Esophagus (tissue), 2 donors: ENCODE measurements around the gene PPP1R9A. TPM values are rescaled to one million over a fixed set of nuclear protein-coding genes. Genes with fewer than 3 reads are reported as not detected.

Source experiments
- H3K27ac ChIP-seq, 2 donors: one replicate each; pipeline ENCODE4 v1.5.1; 2013; ENCODE audit warnings: low read depth in 2 of 2, mild to moderate bottlenecking in 2 of 2, inconsistent platforms in 1 of 2, low read length in 1 of 2, moderate library complexity in 1 of 2
- H3K27me3 ChIP-seq, 2 donors: one replicate each; pipeline ENCODE4 v1.6.1; 2013; ENCODE audit warnings: low read length in 2 of 2, control low read depth in 1 of 2, mild to moderate bottlenecking in 1 of 2; ENCODE audit not compliant: insufficient read depth in 2 of 2, control insufficient read depth in 1 of 2
- H3K36me3 ChIP-seq, 2 donors: one replicate each; pipeline ENCODE4 v1.6.1; 2013; ENCODE audit warnings: low read length in 1 of 2; ENCODE audit not compliant: control insufficient read depth in 2 of 2, insufficient read depth in 2 of 2
- H3K4me1 ChIP-seq, 2 donors: one replicate each; pipeline ENCODE4 v1.6.1; 2013; ENCODE audit warnings: low read length in 1 of 2; ENCODE audit not compliant: control insufficient read depth in 2 of 2, insufficient read depth in 2 of 2
- H3K4me3 ChIP-seq, 2 donors: one replicate each; pipeline ENCODE4 v1.5.1; 2013; ENCODE audit warnings: low read length in 2 of 2, mild to moderate bottlenecking in 2 of 2, low read depth in 1 of 2, moderate library complexity in 1 of 2
- H3K9me3 ChIP-seq, 2 donors: one replicate each; pipeline ENCODE4 v1.6.1; 2013; ENCODE audit warnings: mild to moderate bottlenecking in 2 of 2, low read depth in 1 of 2, low read length in 1 of 2, moderate library complexity in 1 of 2; ENCODE audit not compliant: control insufficient read depth in 2 of 2, insufficient read depth in 1 of 2
- WGBS, 2 donors: extraction: QIAGEN DNeasy Blood & Tissue Kit; methylation state at CpG; one replicate each; pipeline ENCODE4 v1.1.7; 2013; 5-methylcytosine and 5-hydroxymethylcytosine counted together
- polyA plus RNA-seq, 2 donors: library from polyadenylated mRNA; stranded (reverse); fragments of 200-250 nt; gene quantifications; one replicate each; pipeline ENCODE4 v1.2.3, GENCODE V29; 2013
- donor health status: healthy with polysubstance abuse.
- donor health status: Bipolar disorder and iron deficiency.

PPP1R9A gene
- polyA plus RNA-seq, 2 donors = 0.51 to 0.65 TPM

GRCh38 chr7:95139922-95140321 is 232.5 kb downstream of the PPP1R9A start:
- H3K27ac ChIP-seq = no peak overlapping the region
- no peaks in the 10 kb centered on the region for H3K4me1 ChIP-seq
- WGBS, 2 donors = 92 to 100% methylated on average over 1 of the region's 1 CpG
- H3K9me3 ChIP-seq = no peaks in the 10 kb centered on the region
- no peak overlapping the region for H3K4me3 ChIP-seq
- H3K27me3 ChIP-seq = no peaks in the 10 kb centered on the region
- no peaks in the 10 kb centered on the region for H3K36me3 ChIP-seq

- H3K4me1 ChIP-seq = no peaks in the 10 kb centered on the region
- no peaks in the 10 kb centered on the region for H3K9me3 ChIP-seq
- no peak overlapping the region for H3K4me3 ChIP-seq
- H3K27ac ChIP-seq = no peak overlapping the region
- WGBS, 2 donors = 86 to 91% methylated on average over 2 of the region's 2 CpGs
- H3K27me3 ChIP-seq = no peaks in the 10 kb centered on the region
- no peaks in the 10 kb centered on the region for H3K36me3 ChIP-seq
Measured at GRCh38 chr7:95141755-95142154, 234.4 kb downstream of the PPP1R9A start.

GRCh38 chr7:95144256-95144655 is 236.9 kb downstream of the PPP1R9A start:
- Histone ChIP-seq H3K9me3 (no peaks in the 10 kb centered on the region), H3K27me3 (no peaks in the 10 kb centered on the region), H3K27ac (no peak overlapping the region), H3K36me3 (no peaks in the 10 kb centered on the region), H3K4me3 (no peak overlapping the region), H3K4me1 (no peaks in the 10 kb centered on the region)
- WGBS, 2 donors = 93% methylated on average over 4 of the region's 4 CpGs

GRCh38 chr7:95155965-95156364 is 248.6 kb downstream of the PPP1R9A start:
- 52 to 71% methylated on average over 5 of the region's 5 CpGs for WGBS, 2 donors
- no peaks in the 10 kb centered on the region for H3K9me3 ChIP-seq
- H3K36me3 ChIP-seq = no peaks in the 10 kb centered on the region
- H3K4me3 ChIP-seq = no peak overlapping the region
- H3K4me1 ChIP-seq = no peaks in the 10 kb centered on the region
- H3K27me3 ChIP-seq = no peaks in the 10 kb centered on the region
- H3K27ac ChIP-seq = no peak overlapping the region

GRCh38 chr7:95157381-95157780 is 250.0 kb downstream of the PPP1R9A start:
- no peaks in the 10 kb centered on the region for H3K9me3 ChIP-seq
- no peaks in the 10 kb centered on the region for H3K27me3 ChIP-seq
- H3K4me1 ChIP-seq = no peaks in the 10 kb centered on the region
- H3K4me3 ChIP-seq = no peak overlapping the region
- 92 to 96% methylated on average over 8 of the region's 8 CpGs for WGBS, 2 donors
- H3K36me3 ChIP-seq = no peaks in the 10 kb centered on the region
- no peak overlapping the region for H3K27ac ChIP-seq

- Histone ChIP-seq H3K9me3 (no peaks in the 10 kb centered on the region), H3K36me3 (no peaks in the 10 kb centered on the region), H3K4me3 (no peak overlapping the region), H3K27ac (no peak overlapping the region), H3K27me3 (no peaks in the 10 kb centered on the region), H3K4me1 (no peaks in the 10 kb centered on the region)
Measured at GRCh38 chr7:95169678-95170077, 262.3 kb downstream of the PPP1R9A start.

- no peaks in the 10 kb centered on the region for H3K36me3 ChIP-seq
- WGBS, 2 donors = 78 to 90% methylated on average over 1 of the region's 1 CpG
- no peak overlapping the region for H3K4me3 ChIP-seq
- no peaks in the 10 kb centered on the region for H3K4me1 ChIP-seq
- H3K27ac ChIP-seq = no peak overlapping the region
- no peaks in the 10 kb centered on the region for H3K9me3 ChIP-seq
- H3K27me3 ChIP-seq = no peaks in the 10 kb centered on the region
Measured at GRCh38 chr7:95172420-95172819, 265.0 kb downstream of the PPP1R9A start.

GRCh38 chr7:95190515-95190914 is 283.1 kb downstream of the PPP1R9A start:
- Histone ChIP-seq H3K27me3 (no peaks in the 10 kb centered on the region), H3K9me3 (peaks cover 0 to 3% of the 10 kb centered on the region in 2 donors), H3K36me3 (no peaks in the 10 kb centered on the region), H3K4me1 (no peaks in the 10 kb centered on the region), H3K27ac (no peak overlapping the region), H3K4me3 (no peak overlapping the region)
- 77 to 93% methylated on average over 3 of the region's 3 CpGs for WGBS, 2 donors

- H3K27me3 ChIP-seq = no peaks in the 10 kb centered on the region
- H3K4me1 ChIP-seq = no peaks in the 10 kb centered on the region
- peaks cover 0 to 3% of the 10 kb centered on the region in 2 donors for H3K9me3 ChIP-seq
- no peak overlapping the region for H3K27ac ChIP-seq
- no peak overlapping the region for H3K4me3 ChIP-seq
- no peaks in the 10 kb centered on the region for H3K36me3 ChIP-seq
Measured at GRCh38 chr7:95191795-95192194, 284.4 kb downstream of the PPP1R9A start.

- H3K36me3 ChIP-seq = no peaks in the 10 kb centered on the region
- no peaks in the 10 kb centered on the region for H3K27me3 ChIP-seq
- H3K27ac ChIP-seq = no peak overlapping the region
- no peak overlapping the region for H3K4me3 ChIP-seq
- 48 to 66% methylated on average over 1 of the region's 1 CpG for WGBS, 2 donors
- no peaks in the 10 kb centered on the region for H3K9me3 ChIP-seq
- H3K4me1 ChIP-seq = no peaks in the 10 kb centered on the region
Measured at GRCh38 chr7:95198863-95199262, 291.5 kb downstream of the PPP1R9A start.
